HG03575 (cell line): ENCODE measurements around the gene TRRAP.

Source experiments
- ATAC-seq: cut with Tn5 transposase; IDR thresholded peaks from one replicate; pipeline ENCODE4 v1.9.1; 2021; ENCODE audit not compliant: unreplicated experiment, insufficient number of reproducible peaks, low FRiP score; ENCODE audit errors: extremely low read depth

The TRRAP gene

DNA sequence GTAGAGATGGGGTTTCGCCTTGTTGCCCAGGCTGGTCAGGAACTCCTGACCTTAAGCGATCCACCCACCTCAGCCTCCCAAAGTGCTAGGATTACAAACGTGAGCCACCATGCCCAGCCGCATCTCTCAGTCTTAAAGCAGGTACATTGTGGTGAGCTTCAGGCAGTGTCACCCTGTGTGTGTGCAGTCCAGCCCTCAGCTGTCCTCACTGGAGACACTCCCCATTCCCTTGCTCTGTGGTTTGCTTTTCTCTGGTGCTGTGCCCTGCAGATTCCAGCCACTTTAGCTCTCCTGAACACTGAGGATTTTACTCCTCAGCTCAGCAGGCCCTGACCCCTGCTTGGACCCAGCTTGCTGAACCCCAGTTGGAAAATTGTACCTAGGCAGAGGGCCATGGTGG is 6.1 kb downstream of the TRRAP start:
- no peak for ATAC-seq

DNA sequence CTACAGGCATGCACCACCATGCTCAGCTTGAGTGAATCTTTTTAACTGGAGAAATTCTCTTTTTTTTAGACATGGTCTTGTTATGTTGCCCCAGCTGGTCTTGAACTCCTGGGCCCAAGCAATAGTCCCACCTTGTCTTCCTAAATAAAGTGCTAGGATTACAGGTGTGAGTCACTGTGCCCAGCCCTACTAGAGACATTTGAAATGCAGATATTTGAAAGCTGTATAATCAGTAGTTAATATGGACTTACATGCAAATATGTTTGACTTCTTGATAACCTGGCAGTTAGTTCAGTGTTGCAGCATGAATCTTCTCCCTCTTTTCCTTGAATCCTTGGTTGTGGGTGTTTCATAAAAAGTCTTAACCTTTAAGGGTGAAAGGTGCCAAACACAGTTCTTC is 8.7 kb downstream of the TRRAP start:
- no peak for ATAC-seq

DNA sequence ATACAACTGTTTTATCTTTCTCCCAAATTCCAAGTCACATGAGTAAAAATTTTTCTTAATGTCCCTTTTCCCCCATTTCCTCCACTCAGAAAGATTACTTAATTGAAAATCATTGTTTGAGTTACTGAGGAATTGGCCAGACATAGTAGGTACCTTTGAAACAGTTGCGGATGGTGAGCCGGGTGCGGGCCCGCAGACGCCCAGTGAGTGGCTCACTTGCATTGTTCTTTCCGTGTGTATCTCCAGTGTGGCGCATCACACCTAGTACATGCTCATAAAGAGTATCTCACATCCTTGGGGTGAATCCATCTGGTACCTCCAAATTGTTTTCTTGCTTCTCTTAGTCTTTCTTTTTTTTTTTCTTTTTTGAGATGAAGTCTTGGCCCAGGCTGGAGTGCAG is 14.3 kb downstream of the TRRAP start:
- ATAC-seq = no peak

DNA sequence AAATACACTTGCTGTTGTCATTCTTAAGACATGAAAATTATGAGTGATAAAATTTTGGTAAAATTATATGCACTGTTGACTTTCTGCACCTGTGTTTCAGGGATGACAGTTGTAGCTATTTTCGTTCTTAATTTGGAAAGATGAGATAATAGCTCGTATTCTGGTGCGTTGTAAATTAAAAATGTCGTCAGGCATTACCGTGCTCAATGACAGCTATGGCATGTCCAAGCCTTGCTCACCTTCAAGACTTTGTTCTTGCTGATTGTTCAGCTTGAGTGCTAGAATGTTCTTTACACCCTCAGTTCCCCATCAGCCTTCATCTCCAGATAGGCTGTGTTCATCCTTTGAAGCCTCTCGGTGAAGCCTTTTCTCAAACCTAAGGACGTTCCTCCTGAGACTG is 21.5 kb downstream of the TRRAP start:
- ATAC-seq = no peak

DNA sequence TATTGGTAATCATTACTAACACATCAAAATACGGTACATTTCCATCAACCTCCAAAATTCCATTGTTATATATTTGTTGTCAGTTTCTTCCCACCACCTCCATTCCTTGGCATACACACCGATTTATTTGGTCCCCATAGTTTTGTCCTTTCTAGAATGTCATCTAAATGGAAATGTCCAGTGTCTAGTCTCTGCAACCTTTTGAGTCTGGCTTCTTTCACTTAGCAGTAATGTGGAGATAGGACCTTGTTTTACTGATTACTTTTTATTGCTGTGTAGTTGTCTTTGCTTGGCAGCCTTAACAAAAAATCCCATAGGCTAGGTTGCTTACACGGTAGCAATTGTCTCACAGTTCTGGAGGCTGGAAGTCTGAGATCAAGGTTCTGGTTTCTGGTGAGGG is 22.5 kb downstream of the TRRAP start:
- ATAC-seq = no peak

DNA sequence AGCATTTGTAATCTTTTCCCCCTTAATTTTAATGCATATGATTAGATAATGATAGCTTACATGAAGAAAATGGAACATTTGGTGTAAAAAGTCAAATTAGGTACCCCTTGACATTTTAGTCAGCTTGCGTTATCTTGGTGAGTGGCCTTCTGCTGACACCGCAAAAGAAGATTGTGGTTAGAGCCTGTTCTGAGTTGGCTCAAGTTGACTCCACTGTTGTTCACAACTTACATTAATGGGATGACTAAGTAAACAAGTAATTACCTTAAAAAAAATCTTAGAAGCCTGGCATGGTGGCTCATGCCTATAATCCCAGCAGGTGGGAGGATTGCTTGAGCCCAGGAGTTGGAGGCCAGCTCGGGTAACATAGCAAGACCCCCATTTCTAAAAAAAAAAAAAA is 24.2 kb downstream of the TRRAP start:
- ATAC-seq = no peak

DNA sequence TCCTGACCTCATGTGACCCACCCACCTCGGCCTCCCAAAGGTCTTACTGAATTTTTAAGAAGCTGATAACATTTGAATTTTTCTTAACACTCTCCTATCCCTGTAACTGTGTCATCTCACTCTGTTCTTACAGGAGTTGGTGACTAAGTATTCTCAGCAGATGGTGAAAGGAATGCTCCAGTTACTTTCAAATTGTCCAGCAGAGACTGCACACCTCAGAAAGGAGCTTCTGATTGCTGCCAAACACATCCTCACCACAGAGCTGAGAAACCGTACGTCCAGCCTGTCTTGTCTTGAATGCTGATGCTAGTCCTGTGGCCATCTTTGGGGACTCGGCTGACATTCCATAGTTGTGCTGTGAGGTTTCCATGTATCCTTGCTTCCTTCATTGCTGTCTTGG is 24.9 kb downstream of the TRRAP start:
- ATAC-seq = no peak

DNA sequence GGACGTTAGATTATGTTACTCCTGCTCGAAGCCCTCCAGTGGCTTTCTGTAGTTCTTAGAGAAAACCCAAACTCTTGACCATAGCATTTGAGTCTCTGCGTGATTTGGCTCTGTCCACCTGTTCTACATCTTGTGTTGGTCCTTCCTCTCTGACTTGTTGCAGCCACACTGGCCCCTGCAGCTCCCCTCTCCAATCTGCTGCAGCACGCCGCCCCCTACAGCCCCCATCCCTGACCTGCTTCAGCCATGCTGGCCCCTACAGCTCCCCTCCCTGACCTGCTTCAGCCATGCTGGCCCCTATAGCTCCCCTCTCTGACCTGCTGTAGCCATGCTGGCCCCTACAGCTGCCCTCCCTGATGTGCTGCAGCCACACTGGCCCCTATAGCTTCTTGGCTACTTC is 29.2 kb downstream of the TRRAP start:
- no peak for ATAC-seq

DNA sequence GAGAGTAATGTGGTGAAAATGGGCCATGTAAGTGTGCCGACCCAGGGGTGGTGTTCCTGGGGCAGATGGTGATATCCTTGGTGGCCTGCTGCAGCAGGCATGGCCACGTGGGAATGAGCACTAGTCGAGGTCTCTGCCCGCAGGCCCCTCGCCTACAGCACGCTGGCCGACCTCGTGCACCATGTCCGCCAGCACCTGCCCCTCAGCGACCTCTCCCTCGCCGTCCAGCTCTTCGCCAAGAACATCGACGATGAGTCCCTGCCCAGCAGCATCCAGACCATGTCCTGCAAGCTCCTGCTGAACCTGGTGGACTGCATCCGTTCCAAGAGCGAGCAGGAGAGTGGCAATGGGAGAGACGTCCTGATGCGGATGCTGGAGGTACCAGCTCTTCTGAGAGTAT is 30.3 kb downstream of the TRRAP start:
- ATAC-seq = no peak

DNA sequence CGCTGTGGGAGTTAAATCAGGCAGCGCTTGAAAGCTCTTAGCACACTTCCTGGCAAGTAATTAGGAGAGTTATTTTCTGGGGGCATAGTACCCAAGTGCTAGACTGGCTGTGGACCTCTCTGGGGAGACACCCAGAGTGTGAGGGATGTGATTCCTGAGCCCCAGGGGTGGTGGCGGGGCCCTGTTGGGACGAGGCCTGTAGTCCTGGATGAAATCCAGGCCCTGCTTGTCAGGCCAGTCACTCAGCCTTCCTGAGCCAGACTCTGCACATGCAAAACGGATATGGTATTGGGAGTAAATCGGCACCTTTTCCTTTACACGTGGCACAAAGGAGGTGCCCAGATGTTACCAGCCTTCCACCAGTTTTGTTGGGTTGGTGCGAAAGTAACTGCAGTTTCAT is 31.2 kb downstream of the TRRAP start:
- no peak for ATAC-seq

DNA sequence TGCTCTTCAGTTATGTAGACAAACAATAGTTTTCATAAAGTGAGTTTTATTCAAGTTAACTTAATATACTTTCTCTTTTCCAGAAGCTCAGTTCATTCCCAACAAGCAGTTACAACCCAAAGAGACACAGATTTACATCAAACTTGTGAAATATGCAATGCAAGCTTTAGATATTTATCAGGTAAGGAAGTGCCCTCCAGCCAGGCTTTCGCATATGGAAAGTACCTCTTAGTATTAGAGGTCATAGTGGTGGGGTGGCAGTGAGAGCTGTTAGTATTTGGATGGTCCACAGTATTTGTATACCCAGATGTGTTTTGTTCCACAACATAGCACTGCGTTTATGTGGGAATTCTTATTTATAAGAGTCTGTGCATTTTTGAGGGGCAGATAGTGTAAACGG is 32.1 kb downstream of the TRRAP start:
- no peak for ATAC-seq

DNA sequence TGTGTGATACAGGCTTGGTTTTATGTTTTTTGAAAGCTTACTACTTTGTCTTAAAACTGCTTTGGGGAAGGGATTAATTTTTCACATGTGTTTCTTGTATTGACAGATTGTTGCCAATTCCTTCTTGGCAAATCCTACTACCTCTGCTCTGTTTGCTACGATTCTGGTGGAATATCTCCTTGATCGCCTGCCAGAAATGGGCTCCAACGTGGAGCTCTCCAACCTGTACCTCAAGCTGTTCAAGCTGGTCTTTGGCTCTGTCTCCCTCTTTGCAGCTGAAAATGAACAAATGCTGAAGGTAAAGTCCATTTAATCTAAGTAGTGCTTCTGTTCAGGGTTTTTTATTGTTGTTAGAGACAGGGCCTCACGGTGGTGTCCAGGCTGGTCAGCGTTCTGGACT is 33.6 kb downstream of the TRRAP start:
- ATAC-seq = no peak

DNA sequence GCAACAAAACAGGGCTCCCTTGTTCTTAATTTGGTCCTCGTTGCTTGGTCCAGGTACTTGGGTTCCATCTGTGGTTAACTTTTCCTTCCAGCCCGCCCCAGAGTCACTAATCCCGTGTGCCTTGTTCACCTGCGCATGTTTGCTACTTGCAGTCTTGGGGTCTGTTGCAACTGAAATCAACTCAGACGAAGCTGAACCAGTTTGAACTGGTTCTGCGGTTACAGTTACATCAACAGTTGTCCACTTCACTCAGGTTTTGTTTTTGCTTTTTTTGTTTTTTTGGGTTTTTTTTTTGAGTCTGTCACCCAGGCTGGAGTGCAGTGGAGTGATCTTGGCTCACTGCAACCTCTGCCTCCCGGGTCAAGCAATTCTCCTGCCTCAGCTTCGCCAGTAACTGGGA is 34.7 kb downstream of the TRRAP start:
- no peak for ATAC-seq

DNA sequence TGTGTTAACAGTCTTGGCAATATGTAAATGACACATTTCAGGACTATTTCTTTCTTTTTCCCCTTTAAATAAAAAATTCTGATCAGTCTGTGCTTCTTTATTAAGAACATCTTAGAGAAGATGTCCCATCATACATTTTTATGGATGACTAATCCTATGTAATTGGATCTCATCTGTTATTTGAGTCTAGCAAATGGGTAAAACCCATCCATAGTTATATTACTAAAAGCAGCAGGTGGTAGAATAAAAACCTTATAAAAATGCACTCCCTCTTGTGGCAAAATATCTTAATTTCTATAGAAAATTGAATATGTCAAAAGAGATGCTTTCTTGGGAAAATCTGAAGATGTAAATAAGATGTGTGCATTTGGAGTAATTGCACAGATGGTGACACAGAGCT is 35.3 kb downstream of the TRRAP start:
- no peak for ATAC-seq

DNA sequence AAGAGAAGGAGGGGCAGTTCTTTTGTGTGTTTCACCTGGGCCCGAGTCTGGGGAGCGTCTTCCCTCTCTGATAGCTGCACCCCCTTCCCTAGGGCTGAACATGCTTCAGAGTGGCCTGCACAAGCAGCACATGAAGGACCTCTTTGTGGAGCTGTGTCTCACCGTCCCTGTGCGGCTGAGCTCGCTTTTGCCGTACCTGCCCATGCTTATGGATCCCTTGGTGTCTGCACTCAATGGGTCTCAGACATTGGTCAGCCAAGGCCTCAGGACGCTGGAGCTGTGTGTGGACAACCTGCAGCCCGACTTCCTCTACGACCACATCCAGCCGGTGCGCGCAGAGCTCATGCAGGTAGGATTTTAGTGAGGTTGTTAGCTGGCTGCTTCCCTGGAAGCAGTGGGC is 39.0 kb downstream of the TRRAP start:
- no peak for ATAC-seq

DNA sequence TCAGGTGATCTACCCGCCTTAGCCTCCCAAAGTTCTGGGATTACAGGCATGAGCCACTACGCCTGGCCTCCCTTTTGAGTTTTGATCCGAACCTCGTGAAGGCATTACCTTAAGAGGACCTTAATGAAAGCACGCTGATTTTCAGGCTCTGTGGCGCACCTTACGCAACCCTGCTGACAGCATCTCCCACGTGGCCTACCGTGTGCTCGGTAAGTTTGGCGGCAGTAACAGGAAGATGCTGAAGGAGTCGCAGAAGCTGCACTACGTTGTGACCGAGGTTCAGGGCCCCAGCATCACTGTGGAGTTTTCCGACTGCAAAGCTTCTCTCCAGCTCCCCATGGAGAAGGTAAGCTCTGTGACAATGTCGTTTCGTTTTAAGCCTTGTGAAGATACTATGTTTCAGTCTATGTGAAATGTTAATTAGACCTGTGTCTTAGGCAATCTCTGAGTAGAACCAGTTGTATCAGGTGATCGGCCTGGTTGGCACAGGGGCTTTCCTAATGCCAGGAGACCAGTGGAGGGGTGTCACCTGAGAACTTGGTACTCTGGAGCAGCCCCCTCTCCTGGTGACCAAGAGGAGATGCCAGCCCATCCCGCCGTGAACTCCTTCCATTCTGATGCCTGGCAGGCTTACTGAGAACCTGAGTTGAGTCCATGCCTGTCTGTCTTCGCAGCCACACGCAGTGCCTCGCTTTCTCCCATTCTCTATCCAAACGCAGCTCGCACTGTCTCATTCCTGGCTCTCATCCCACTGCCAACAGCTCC is 43.5 kb downstream of the TRRAP start:
- no peak for ATAC-seq

DNA sequence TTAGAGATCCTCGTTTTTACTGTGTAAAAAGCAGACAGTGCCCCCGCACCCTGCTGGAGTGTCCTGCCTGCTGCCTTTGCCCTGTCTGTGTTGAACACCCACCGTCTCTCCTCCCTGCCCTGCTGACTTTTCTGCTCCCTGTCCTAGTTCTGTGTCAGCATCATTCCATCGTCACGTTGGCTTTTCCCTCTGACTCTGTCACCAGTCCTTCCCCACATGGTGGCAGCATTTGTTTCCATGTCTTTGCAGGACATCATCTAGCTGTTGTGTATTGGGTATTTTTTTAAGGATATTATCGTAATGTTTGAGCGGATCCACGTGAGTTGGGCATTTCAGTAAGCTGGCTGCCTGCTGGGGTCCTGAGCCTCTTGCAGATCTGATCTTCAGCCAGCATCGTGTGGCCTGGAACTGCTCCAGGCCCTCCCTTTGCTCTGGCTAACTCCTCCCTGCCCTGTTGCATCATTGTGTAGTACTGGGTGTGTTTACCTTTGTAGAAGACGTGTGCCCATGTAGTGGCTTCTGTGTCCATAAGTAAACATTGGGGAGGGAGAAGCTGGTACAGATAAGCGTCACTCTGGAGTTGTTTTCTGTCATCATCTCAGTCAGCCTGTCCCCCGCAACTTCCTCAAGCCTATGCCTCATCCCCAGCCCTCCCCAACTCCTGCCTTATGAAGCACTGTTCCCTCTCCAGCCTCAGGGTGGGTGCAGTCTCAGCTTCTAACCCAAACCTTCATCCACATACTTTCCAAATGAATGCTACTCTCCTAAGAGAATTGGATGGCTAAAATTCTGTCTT is 44.3 kb downstream of the TRRAP start:
- no peak for ATAC-seq

DNA sequence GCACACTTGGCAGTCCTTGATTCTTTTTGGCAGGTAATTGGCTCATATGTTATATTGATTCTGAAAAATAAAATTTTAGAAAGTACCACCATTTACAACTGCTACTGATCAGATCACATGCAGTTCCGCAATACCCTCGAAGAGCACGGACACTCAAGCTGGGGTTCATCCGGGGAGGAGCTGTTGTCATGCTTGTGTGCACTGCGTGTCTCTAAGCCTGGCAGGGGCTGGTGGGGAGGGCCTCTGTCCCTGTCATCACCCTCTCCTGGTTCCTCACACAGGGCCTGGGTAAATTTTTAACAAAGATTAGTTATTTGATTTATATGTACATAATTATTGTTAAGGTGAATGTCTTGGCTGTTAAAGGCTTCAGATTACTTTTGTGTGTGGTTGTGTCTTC is 45.2 kb downstream of the TRRAP start:
- ATAC-seq = no peak

DNA sequence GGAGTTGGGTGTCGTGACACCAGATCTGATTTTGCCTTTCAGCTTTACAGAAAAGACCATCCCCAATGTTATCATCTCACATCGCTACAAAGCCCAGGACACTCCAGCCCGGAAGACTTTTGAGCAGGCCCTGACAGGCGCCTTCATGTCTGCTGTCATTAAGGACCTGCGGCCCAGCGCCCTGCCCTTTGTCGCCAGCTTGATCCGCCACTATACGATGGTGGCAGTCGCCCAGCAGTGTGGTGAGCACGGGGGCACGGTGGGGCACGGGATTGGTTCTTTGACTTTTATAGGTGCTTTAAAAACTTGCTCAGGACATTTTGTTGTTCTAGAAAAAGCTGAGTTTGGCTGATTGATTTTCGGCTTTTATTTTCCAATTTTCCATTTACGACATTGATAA is 48.8 kb downstream of the TRRAP start:
- no peak for ATAC-seq

DNA sequence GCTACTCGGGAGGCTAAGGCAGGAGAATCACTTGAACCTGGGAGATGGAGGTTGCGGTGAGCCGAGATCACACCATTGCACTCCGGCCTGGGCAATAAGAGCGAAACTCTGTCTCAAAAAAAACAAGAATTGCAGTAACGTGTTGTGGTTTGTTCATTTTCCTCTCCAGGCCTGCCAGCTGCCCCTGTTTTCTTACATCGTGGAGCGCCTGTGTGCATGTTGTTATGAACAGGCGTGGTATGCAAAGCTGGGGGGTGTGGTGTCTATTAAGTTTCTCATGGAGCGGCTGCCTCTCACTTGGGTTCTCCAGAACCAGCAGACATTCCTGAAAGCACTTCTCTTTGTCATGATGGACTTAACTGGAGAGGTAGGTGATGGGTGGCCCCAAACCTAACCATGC is 52.1 kb downstream of the TRRAP start:
- no peak for ATAC-seq

DNA sequence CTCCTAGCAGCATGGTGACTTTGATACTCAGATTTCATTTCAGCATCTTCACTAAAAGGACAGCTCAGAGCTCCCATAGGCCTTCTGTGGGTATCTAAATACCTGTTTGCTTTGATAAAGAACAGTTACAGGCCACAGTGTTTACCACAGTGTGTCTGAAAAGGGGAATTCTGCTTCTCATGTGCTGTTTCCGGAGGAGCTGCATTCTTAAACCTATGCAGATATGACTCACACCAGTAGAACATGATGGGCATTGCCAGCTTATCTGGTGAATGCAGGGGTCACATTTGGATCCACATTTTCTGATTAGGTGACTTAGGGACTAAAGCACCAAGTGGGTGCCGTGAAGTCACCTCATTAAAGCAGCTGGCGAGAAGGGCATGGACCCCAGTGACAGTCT is 52.6 kb downstream of the TRRAP start:
- ATAC-seq = no peak
